Smooth muscle cell (in vitro differentiated cells): ENCODE measurements around the gene NCOA6. TPM values are rescaled to one million over a fixed set of nuclear protein-coding genes. Genes with fewer than 3 reads are reported as not detected.
"Not testable (repeated sequence)": the region's sequence is repeated elsewhere in the genome, so short reads cannot be mapped to it uniquely, and the experiment has no call there.

ENCODE experiments used
- DNase-seq: peaks from one replicate; lab custom pipeline; 2025; ENCODE audit not compliant: unreplicated experiment; lab: John Stamatoyannopoulos, UW
- H2AFZ ChIP-seq: fragments of 200-600 bp; sonication (generic); 2 replicates; pipeline ENCODE4 v1.6.0; 2016; ENCODE audit warnings: antibody characterized with exemption, low read depth, mild to moderate bottlenecking
- H3F3A ChIP-seq: fragments of 200-600 bp; sonication (generic); 2 replicates; pipeline ENCODE4 v1.6.0; 2017; ENCODE audit warnings: antibody characterized with exemption, low read depth
- H3K27ac ChIP-seq: fragments of 200-600 bp; sonication (generic); 2 replicates; pipeline ENCODE4 v1.5.1; 2016; ENCODE audit warnings: low read depth, mild to moderate bottlenecking
- H3K27me3 ChIP-seq: fragments of 200-600 bp; sonication (generic); 2 replicates; pipeline ENCODE4 v1.6.1; 2016; ENCODE audit warnings: low read depth, mild to moderate bottlenecking
- H3K36me3 ChIP-seq: fragments of 200-600 bp; sonication (generic); 2 replicates; pipeline ENCODE4 v1.5.1; 2016; ENCODE audit warnings: low read depth
- H3K4me1 ChIP-seq: fragments of 200-600 bp; sonication (generic); 2 replicates; pipeline ENCODE4 v1.5.1; 2016; ENCODE audit warnings: low read depth
- H3K4me2 ChIP-seq: fragments of 200-600 bp; sonication (generic); 2 replicates; pipeline ENCODE4 v1.6.0; 2016; ENCODE audit warnings: mild to moderate bottlenecking
- H3K4me3 ChIP-seq: fragments of 200-600 bp; sonication (generic); 2 replicates; pipeline ENCODE4 v1.5.1; 2016; ENCODE audit warnings: mild to moderate bottlenecking
- H3K79me2 ChIP-seq: fragments of 200-600 bp; sonication (generic); 2 replicates; pipeline ENCODE4 v1.6.0; 2016; ENCODE audit warnings: low read depth, mild to moderate bottlenecking
- H3K9ac ChIP-seq: fragments of 200-600 bp; sonication (generic); 2 replicates; pipeline ENCODE4 v1.6.0; 2016; ENCODE audit warnings: low read depth
- H3K9me3 ChIP-seq: fragments of 200-600 bp; sonication (generic); replicated peaks from 2 replicates; pipeline ENCODE4 v1.5.1; 2016; ENCODE audit warnings: low read depth
- H4K20me1 ChIP-seq: fragments of 200-600 bp; sonication (generic); 2 replicates; pipeline ENCODE4 v1.6.0; 2016; ENCODE audit warnings: low read depth
- CTCF ChIP-seq: fragments of 200-600 bp; sonication (generic); IDR thresholded peaks from 2 replicates; pipeline ENCODE4 v1.5.1; 2017; ENCODE audit warnings: borderline replicate concordance, mild to moderate bottlenecking, antibody characterized with exemption; ENCODE audit not compliant: insufficient read depth, poor library complexity, severe bottlenecking
- WGBS: methylation state at CpG from one replicate; pipeline ENCODE4 v1.1.7; 2016; ENCODE audit warnings: low lambda C conversion rate; 5-methylcytosine and 5-hydroxymethylcytosine counted together
- polyA plus RNA-seq: library from polyadenylated mRNA; unstranded; fragments of >200 nt; fragmentation: Nextera tagmentation; extraction: Ambion mirVana; gene quantifications from 2 replicates; pipeline ENCODE4 v1.2.1, GENCODE V29; 2016
- total RNA-seq: library from RNA; depleted of rRNA; stranded (reverse); fragments of >200 nt; gene quantifications from 2 replicates; pipeline ENCODE4 v1.2.3, GENCODE V29; 2014

The NCOA6 gene
- total and polyA plus RNA-seq, 2 experiments from 2014 or later: 15.6 to 19.0 TPM

- no peak for TF ChIP-seq CTCF
- Histone ChIP-seq H3K9me3 (no peaks in the 10 kb centered on the region), H3K4me1 (no peaks in the 10 kb centered on the region), H2AFZ (no peak overlapping the region), H4K20me1 (peaks cover 16% of the 10 kb centered on the region), H3K36me3 (no peaks in the 10 kb centered on the region), H3K27me3 (no peaks in the 10 kb centered on the region), H3K27ac (no peak overlapping the region), H3F3A (peaks cover 27% of the 10 kb centered on the region), H3K4me3 (no peak overlapping the region), H3K9ac (no peak overlapping the region), H3K79me2 (no peaks in the 10 kb centered on the region), H3K4me2 (no peak overlapping the region)
- no peak for DNase-seq
- 89% methylated on average over 9 of the region's 9 CpGs for WGBS
These were observed 108.0 kb downstream of the NCOA6 start for GRCh38 chr20:34717230-34718095.

DNA sequence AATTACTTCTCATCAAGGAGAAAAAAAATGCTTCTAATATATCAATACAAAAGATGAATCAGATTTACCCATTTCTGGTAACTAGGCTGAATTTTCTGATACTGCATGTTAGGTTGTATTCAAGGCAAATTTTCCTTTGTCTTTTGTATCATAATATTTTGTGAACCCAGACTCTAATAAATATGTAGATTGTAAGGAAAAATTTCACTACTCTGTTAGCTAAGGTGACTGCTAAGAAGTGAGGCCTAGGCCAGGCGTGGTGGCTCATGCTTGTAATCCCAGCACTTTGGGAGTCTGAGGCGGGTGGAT lies 108.6 kb downstream of the NCOA6 start:
- DNase-seq: no peak
- H3F3A ChIP-seq: peaks cover 27% of the 10 kb centered on the region
- 98% methylated on average over 2 of the region's 2 CpGs for WGBS
- no peak overlapping the region for H3K4me3 ChIP-seq
- H3K27me3 ChIP-seq: no peaks in the 10 kb centered on the region
- no peaks in the 10 kb centered on the region for H3K9me3 ChIP-seq
- no peak overlapping the region for H3K4me2 ChIP-seq
- no peak overlapping the region for H2AFZ ChIP-seq
- H3K79me2 ChIP-seq: no peaks in the 10 kb centered on the region
- H4K20me1 ChIP-seq: peaks cover 22% of the 10 kb centered on the region
- no peaks in the 10 kb centered on the region for H3K4me1 ChIP-seq
- no peak overlapping the region for H3K9ac ChIP-seq
- no peak for TF ChIP-seq CTCF
- H3K36me3 ChIP-seq: no peaks in the 10 kb centered on the region
- no peak overlapping the region for H3K27ac ChIP-seq

- H3K9me3 ChIP-seq: no peaks in the 10 kb centered on the region
- 88% methylated on average over 4 of the region's 4 CpGs for WGBS
These were observed 110.1 kb downstream of the NCOA6 start for GRCh38 chr20:34715384-34715783.

DNA sequence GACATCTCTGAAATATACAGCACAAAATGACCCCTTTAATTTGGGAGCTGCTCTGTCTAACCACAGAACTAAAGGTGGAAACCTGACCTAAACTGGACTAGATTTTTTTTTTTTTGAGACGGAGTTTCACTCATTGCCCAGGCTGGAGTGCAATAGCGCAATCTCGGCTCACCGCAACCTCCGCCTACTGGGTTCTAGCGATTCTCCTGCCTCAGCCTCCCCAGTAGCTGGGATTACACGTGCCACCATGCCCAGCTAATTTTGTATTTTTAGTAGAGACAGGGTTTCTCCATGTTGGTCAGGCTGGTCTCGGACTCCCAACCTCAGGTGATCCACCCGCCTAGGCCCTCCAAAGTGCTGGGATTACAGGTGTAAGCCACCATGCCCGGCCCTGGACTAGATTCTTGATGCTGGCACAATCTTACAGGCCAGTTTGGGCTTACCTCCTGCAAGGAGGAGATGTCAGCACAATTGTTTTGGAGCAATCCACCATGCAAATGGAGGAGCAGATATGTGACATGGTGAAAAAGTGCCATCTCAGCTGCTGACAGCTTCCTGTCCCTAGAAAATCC lies 111.4 kb downstream of the NCOA6 start:
- not testable (repeated sequence) for H3K36me3 ChIP-seq, H2AFZ ChIP-seq, H3K27me3 ChIP-seq, H3K9me3 ChIP-seq, DNase-seq, H3K4me1 ChIP-seq, H3K9ac ChIP-seq, H3K4me3 ChIP-seq, H3K79me2 ChIP-seq
- H3K27ac ChIP-seq: peak overlapping the region; percentile 57
- peak overlapping the region; percentile 50 for H3K4me2 ChIP-seq
- WGBS: 99% methylated on average over 10 of the region's 10 CpGs
- peaks cover 27% of the 10 kb centered on the region for H3F3A ChIP-seq
- peaks cover 35% of the 10 kb centered on the region for H4K20me1 ChIP-seq

More at GRCh38 chr20:34715384-34715783, 110.1 kb downstream of the NCOA6 start:
- no peak overlapping the region for H3K4me3 ChIP-seq
- no peak overlapping the region for H3K27ac ChIP-seq
- H3K79me2 ChIP-seq: no peaks in the 10 kb centered on the region
- H3K4me2 ChIP-seq: no peak overlapping the region
- H3F3A ChIP-seq: peaks cover 27% of the 10 kb centered on the region
- no peak overlapping the region for H3K9ac ChIP-seq
- H4K20me1 ChIP-seq: peaks cover 31% of the 10 kb centered on the region
- no peak overlapping the region for H2AFZ ChIP-seq
- TF ChIP-seq CTCF: no peak
- no peak for DNase-seq
- no peaks in the 10 kb centered on the region for H3K27me3 ChIP-seq
- H3K4me1 ChIP-seq: peaks cover under 1% of the 10 kb centered on the region
- H3K36me3 ChIP-seq: no peaks in the 10 kb centered on the region
